SK-N-SH treated with all-trans-retinoic acid at 6 μM for 48 hours (cell line): ENCODE results near the gene GGN.

Source experiments
- CREB5 ChIP-seq: fragments of 250-450 bp; sonication (Bioruptor Pico); IDR thresholded peaks from 2 replicates; pipeline ENCODE4 v1.5.1; 2020; ENCODE audit warnings: low read depth, mild to moderate bottlenecking, moderate library complexity
- CSDC2 ChIP-seq: fragments of 250-450 bp; sonication (Bioruptor Pico); IDR thresholded peaks from 2 replicates; pipeline ENCODE4 v1.5.0; 2020; ENCODE audit warnings: mild to moderate bottlenecking, moderate library complexity
- CSRNP3 ChIP-seq: fragments of 250-450 bp; sonication (Bioruptor Pico); IDR thresholded peaks from 2 replicates; pipeline ENCODE4 v1.5.1; 2021; ENCODE audit warnings: mild to moderate bottlenecking, moderate library complexity
- ISL1 ChIP-seq: fragments of 250-450 bp; sonication (Bioruptor Pico); IDR thresholded peaks from 2 replicates; pipeline ENCODE4 v2.1.2; 2022; ENCODE audit warnings: mild to moderate bottlenecking, moderate library complexity
- PATZ1 ChIP-seq: fragments of 250-450 bp; sonication (Bioruptor Pico); IDR thresholded peaks from 2 replicates; pipeline ENCODE4 v1.8.0; 2020; ENCODE audit warnings: mild to moderate bottlenecking, moderate library complexity, borderline replicate concordance
- POU6F1 ChIP-seq: fragments of 250-450 bp; sonication (Bioruptor Pico); IDR thresholded peaks from 2 replicates; pipeline ENCODE4 v1.8.0; 2021; ENCODE audit warnings: low read depth, mild to moderate bottlenecking, moderate library complexity, borderline replicate concordance
- PPARA ChIP-seq: fragments of 250-450 bp; sonication (Bioruptor Pico); IDR thresholded peaks from 2 replicates; pipeline ENCODE4 v1.5.0; 2020; ENCODE audit warnings: mild to moderate bottlenecking, borderline replicate concordance
- RARB ChIP-seq: fragments of 250-450 bp; sonication (Bioruptor Pico); IDR thresholded peaks from 2 replicates; pipeline ENCODE4 v1.8.0; 2021; ENCODE audit warnings: mild to moderate bottlenecking, moderate library complexity
- TCF4 ChIP-seq: fragments of 250-450 bp; sonication (Bioruptor Pico); IDR thresholded peaks from 2 replicates; pipeline ENCODE4 v1.8.0; 2021; ENCODE audit warnings: mild to moderate bottlenecking, moderate library complexity, borderline replicate concordance
- TSHZ2 ChIP-seq: fragments of 250-450 bp; sonication (Bioruptor Pico); IDR thresholded peaks from 2 replicates; pipeline ENCODE4 v1.5.0; 2020; ENCODE audit warnings: mild to moderate bottlenecking, moderate library complexity
- ZFP30 ChIP-seq: fragments of 450-650 bp; formaldehyde crosslinking; IDR thresholded peaks from 2 replicates; pipeline ENCODE4 v1.5.0; 2022; ENCODE audit warnings: mild to moderate bottlenecking, moderate library complexity

- TF ChIP-seq ISL1 (CRISPR knock-in tag) (no peak), CREB5 (CRISPR knock-in tag) (no peak), CSRNP3 (CRISPR knock-in tag) (no peak), ZFP30 (CRISPR knock-in tag) (no peak), PPARA (CRISPR knock-in tag) (no peak), PATZ1 (no peak), CSDC2 (CRISPR knock-in tag) (no peak), POU6F1 (CRISPR knock-in tag) (no peak), RARB (CRISPR knock-in tag) (no peak), TCF4 (CRISPR knock-in tag) (no peak), TSHZ2 (no peak)
These were observed 38.1 kb upstream of the GGN start, which contains the start of gene RASGRP4 for GRCh38 chr19:38425810-38426466.
